ENCODE results near the gene ADARB2.
"Not testable (repeated sequence)": the region's sequence is repeated elsewhere in the genome, so short reads cannot be mapped to it uniquely, and the experiment has no call there.

The ADARB2 gene

GRCh38 chr10:1416456-1417037 lies 320.8 kb downstream of the ADARB2 start:
- in situ Hi-C loops (cut with HindIII; ENCODE audit: low sequenced_read_pairs), result no loop called here

- in situ Hi-C loops (cut with HindIII; ENCODE audit: low sequenced_read_pairs), result no loop called here
Observed at GRCh38 chr10:1414893-1415292, 322.4 kb downstream of the ADARB2 start.

GRCh38 chr10:1414346-1414745 lies 323.0 kb downstream of the ADARB2 start:
- in situ Hi-C loops (cut with HindIII; ENCODE audit: low sequenced_read_pairs), result not testable (repeated sequence)

GRCh38 chr10:1413823-1414222 lies 323.5 kb downstream of the ADARB2 start:
- in situ Hi-C loops (cut with HindIII; ENCODE audit: low sequenced_read_pairs), result no loop called here

- in situ Hi-C loops (cut with HindIII; ENCODE audit: low sequenced_read_pairs), result no loop called here
Observed at GRCh38 chr10:1413256-1413655, 324.1 kb downstream of the ADARB2 start.

GRCh38 chr10:1412531-1413189 lies 324.7 kb downstream of the ADARB2 start:
- in situ Hi-C loops (cut with HindIII; ENCODE audit: low sequenced_read_pairs), result no loop called here

GRCh38 chr10:1411956-1412355 lies 325.4 kb downstream of the ADARB2 start:
- in situ Hi-C loops (cut with HindIII; ENCODE audit: low sequenced_read_pairs), result no loop called here

GRCh38 chr10:1411451-1411850 lies 325.9 kb downstream of the ADARB2 start:
- in situ Hi-C loops (cut with HindIII; ENCODE audit: low sequenced_read_pairs), result no loop called here

GRCh38 chr10:1410469-1411395 lies 326.6 kb downstream of the ADARB2 start:
- in situ Hi-C loops (cut with HindIII; ENCODE audit: low sequenced_read_pairs), result no loop called here

- in situ Hi-C loops (cut with HindIII; ENCODE audit: low sequenced_read_pairs), result no loop called here
Observed at GRCh38 chr10:1410032-1410431, 327.3 kb downstream of the ADARB2 start.

GRCh38 chr10:1409392-1409791 lies 327.9 kb downstream of the ADARB2 start:
- in situ Hi-C loops (cut with HindIII; ENCODE audit: low sequenced_read_pairs), result no loop called here

GRCh38 chr10:1408651-1409367 lies 328.5 kb downstream of the ADARB2 start:
- in situ Hi-C loops (cut with HindIII; ENCODE audit: low sequenced_read_pairs), result no loop called here

GRCh38 chr10:1406967-1407945 lies 330.1 kb downstream of the ADARB2 start:
- in situ Hi-C loops (cut with HindIII; ENCODE audit: low sequenced_read_pairs), result no loop called here

GRCh38 chr10:1406132-1406966 lies 331.0 kb downstream of the ADARB2 start:
- in situ Hi-C loops (cut with HindIII; ENCODE audit: low sequenced_read_pairs), result no loop called here

- in situ Hi-C loops (cut with HindIII; ENCODE audit: low sequenced_read_pairs), result no loop called here
Observed at GRCh38 chr10:1404323-1405260, 332.7 kb downstream of the ADARB2 start.

GRCh38 chr10:1403508-1404322 lies 333.6 kb downstream of the ADARB2 start:
- in situ Hi-C loops (cut with HindIII; ENCODE audit: low sequenced_read_pairs), result no loop called here

- in situ Hi-C loops (cut with HindIII; ENCODE audit: low sequenced_read_pairs), result no loop called here
Observed at GRCh38 chr10:1402816-1403507, 334.4 kb downstream of the ADARB2 start.
